Neural progenitor cell (in vitro differentiated cells): Measurements from ENCODE around the gene ADRA1B.

Source experiments
- CTCF ChIP-seq: fragments of 200-600 bp; sonication (generic); IDR thresholded peaks from 2 replicates; pipeline ENCODE4 v1.5.1; 2017; ENCODE audit warnings: antibody characterized with exemption, mild to moderate bottlenecking
- EZH2 ChIP-seq: fragments of 200-600 bp; sonication (generic); IDR thresholded peaks from 2 replicates; pipeline ENCODE4 v1.6.1; 2017; ENCODE audit warnings: antibody characterized with exemption, mild to moderate bottlenecking, moderate library complexity
- EZH2phosphoT487 ChIP-seq: fragments of 200-600 bp; sonication (generic); IDR thresholded peaks from 2 replicates; pipeline ENCODE4 v1.6.1; 2017; ENCODE audit warnings: antibody characterized with exemption

- TF ChIP-seq CTCF (no peak), EZH2 (no peak), EZH2phosphoT487 (no peak)
These were observed 37.3 kb downstream of the ADRA1B start for GRCh38 chr5:159953609-159954008.
